K562 treated with DMSO at 1 percent for 12 hours (cell line): ENCODE data around the gene ZNF892. TPM values are rescaled to one million over a fixed set of nuclear protein-coding genes. Genes with fewer than 3 reads are reported as not detected.

Source experiments
- total RNA-seq: library from RNA; unstranded; fragments of 300-600 nt; gene quantifications from 2 replicates; pipeline ENCODE4 v1.2.3, GENCODE V29; 2022; ENCODE audit not compliant: insufficient read depth

ZNF892 gene
- not detected in 2 replicates for total RNA-seq

DNA sequence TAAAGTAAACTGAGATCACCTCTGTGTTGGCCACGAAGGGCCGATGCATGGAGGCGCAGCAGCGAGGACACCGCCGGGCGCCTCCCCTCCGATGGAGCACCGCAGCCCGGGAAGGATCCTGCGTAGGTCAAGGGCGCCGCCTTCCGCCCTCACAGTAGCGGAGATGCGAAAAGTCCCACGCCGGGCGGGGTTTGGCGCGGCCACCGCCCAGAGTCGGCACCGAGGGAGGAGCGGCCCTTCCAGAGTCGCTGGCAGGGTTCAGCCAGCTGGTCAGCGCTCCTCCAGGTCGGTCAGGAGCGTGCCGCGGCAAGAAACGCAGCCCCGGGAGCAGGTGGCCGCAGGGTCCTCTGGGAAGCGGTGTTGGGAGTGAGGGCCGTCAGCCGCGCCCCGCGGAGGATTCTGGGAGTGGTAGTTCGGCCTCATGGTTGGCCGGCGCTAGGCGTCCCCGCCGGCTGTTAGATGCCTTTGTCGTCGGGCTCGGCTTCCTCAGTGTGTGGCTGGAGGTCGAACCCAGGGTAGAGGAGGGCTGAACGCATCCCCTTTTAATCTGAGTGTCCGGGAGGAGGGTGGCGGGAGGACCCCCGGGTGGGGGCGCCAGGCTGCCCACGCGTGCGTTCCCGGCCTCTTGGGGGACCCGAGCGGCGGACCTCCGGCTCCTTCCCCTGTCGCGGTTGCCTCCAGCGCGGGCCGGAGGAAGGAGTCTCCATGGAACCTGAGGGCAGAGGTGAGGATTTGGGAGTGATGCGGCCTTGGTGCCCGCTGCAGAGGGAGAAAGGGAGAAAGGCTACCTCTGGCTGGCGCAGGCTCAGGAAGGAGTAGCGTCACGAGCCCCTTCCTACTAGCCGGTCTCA lies at the start of gene ZNF892:
Gene ZNF892 (plus strand): TSS at position 411 of the 851 bp plus-strand sequence. CDS start 295 bp downstream, at position 706.

DNA sequence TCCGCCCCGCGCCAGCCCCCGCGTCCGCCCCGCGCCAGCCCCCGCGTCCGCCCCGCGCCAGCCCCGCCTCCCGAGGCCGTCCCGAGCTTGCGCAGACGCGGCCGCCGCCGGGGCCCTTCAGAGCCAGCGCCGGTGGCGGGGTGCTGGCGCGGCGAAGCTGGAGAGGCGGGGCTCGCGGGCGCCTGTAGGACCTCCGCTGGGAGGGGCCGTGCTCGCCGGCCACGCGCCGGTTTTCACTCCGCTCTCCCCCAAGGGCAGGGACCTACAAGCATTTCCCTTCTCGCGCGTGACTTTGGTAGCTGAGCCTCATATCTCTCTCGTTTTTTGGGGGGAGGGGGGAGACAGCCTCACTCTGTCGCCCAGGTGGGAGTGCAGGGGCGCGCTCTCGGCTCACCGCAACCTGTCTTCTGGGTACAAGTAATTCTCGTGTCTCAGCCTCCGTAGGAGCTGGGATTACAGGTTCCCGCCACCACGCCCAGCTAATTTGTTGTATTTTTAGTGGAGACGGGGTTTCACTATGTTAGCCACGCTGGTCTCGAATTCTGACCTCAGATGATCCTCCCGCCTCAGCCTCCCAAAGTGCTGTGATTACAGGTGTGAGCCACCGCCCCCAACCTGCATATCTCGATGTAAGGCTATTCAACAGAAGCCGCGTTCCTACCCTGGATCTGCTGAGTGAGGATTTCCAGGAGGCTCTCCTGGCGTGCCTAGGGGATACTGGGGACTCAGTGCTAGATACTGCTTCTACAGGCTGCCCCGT lies 47.5 kb upstream of the ZNF892 start, which contains the start of gene ZNF514:
Gene ZNF514 (minus strand): TSS at position 159 of the 760 bp plus-strand sequence. CDS start 6,595 bp downstream, outside the sequence.

DNA sequence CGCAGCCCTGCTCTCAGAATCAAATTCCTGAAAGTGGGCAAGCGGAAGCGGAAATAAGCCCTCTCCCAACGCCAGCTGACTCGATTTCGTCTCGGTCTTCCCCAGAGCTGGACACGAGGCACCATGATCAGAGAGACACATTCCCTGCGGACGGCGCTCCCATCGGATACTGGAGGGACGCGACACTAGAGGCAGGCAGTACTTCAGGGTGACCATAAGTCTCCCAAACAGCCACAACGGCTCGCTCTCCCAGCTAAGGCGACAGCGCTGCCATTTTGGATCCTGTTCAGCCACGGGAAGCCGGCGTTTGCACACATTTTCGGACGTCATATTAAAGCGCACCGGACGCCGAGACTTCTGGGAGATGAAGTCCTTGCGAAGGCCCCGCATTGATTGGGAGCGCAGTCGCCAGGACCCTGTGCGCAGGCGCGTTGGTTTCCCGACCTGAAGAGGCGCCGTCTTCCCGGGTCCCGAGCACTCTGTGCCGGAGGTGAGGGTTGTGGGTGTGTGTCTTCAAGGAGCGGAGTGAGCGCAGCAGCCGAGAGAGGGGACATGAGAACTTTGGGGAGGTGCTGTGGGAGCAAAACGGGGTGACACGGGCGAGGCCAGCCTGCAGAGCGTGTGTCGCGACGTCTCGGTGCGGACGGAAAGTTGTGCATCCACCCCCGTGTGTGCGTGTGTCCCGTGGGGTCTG lies 41.8 kb upstream of the ZNF892 start, which contains the start of gene ZNF2:
Gene ZNF2 (plus strand): TSS at position 439 of the 694 bp plus-strand sequence. CDS start 10,418 bp downstream, outside the sequence.

Other genes starting within 250 kb of the ZNF892 start
- gene MAL, start 181.8 kb upstream of the ZNF892 start, total RNA-seq: not detected in 2 replicates
- gene MRPS5, start 85.7 kb upstream of the ZNF892 start, total RNA-seq: 55.1 and 71.6 TPM in 2 replicates
- 3.1 and 7.9 TPM in 2 replicates for gene ZNF514, start 47.7 kb upstream of the ZNF892 start, total RNA-seq
- 1.7 and 2.3 TPM in 2 replicates for gene ZNF2, start 41.7 kb upstream of the ZNF892 start, total RNA-seq
- gene PROM2, start 66.9 kb downstream of the ZNF892 start, total RNA-seq: not detected in 2 replicates
- not detected in 2 replicates for gene KCNIP3, start 89.8 kb downstream of the ZNF892 start, total RNA-seq
- 26.3 and 36.5 TPM in 2 replicates for gene FAHD2A, start 195.2 kb downstream of the ZNF892 start, total RNA-seq